HepG2 (cell line): ENCODE results near the gene C10orf53. TPM values are rescaled to one million over a fixed set of nuclear protein-coding genes. Genes with fewer than 3 reads are reported as not detected.

Experiments used
- ATAC-seq: fragments of 200-7000 bp; cut with Tn5 transposase; 3 replicates; pipeline ENCODE4 v1.9.1; 2020; ENCODE audit warnings: mild to moderate bottlenecking, moderate library complexity
- BruUV-seq: library from RNA; stranded (reverse); fragments of 400-500 nt; replicated peaks from 2 replicates; lab custom pipeline; 2021; lab: Mats Ljungman, UMichigan
- CTCF ChIA-PET: fragments of 300-600 bp; formaldehyde crosslinking; extraction: SDS; loops from one replicate; lab custom pipeline; 2021; ENCODE audit warnings: low total read pairs, inconsistent platforms, low intra/inter-chr PET ratio; lab: Yijun Ruan, JAX
- POLR2A ChIA-PET: fragments of 350-600 bp; sonication (Branson Sonifier 250); formaldehyde crosslinking; loops from one replicate; lab custom pipeline; 2020; ENCODE audit warnings: antibody characterized with exemption, inconsistent platforms; lab: Yijun Ruan, JAX
- DNase-seq: peaks from one replicate; pipeline ENCODE4 v3.0.0-alpha.2; 2015; ENCODE audit warnings: low spot score
- FAIRE-seq: peaks from 3 replicates; lab custom pipeline; 2011; peaks lifted over from hg19 to GRCh38; lab: Jason Lieb, UNC
- H2AFZ ChIP-seq: one replicate; pipeline ENCODE4 v1.6.1; 2011; ENCODE audit warnings: low read length, inconsistent platforms
- H3K27ac ChIP-seq: fragments of 300-600 bp; 3 replicates; pipeline ENCODE4 v1.8.0; 2011; ENCODE audit warnings: mixed run types, mild to moderate bottlenecking, mixed read lengths, low read length, inconsistent platforms; ENCODE audit not compliant: insufficient read depth; ENCODE audit errors: extremely low read length
- H3K27me3 ChIP-seq, 2 experiments: fragments of 200-600 bp in 1 of 2; 2 replicates in 1 of 2; 3 replicates in 1 of 2; pipeline versions ENCODE4 v1.6.0 to v1.8.0; 2011; ENCODE audit warnings: low read length in 2 of 2, mild to moderate bottlenecking in 2 of 2, moderate library complexity in 2 of 2, inconsistent platforms in 1 of 2; ENCODE audit not compliant: insufficient read depth in 2 of 2, control insufficient read depth in 1 of 2
- H3K36me3 ChIP-seq, 2 experiments: fragments of 200-600 bp in 1 of 2; replicated peaks in 1 of 2; 2 replicates in 1 of 2; 3 replicates in 1 of 2; pipeline versions ENCODE4 v1.5.1 to v1.8.0; 2011; ENCODE audit warnings: low read length in 2 of 2, inconsistent platforms in 1 of 2; ENCODE audit not compliant: insufficient read depth in 2 of 2, control insufficient read depth in 1 of 2
- H3K4me1 ChIP-seq: 2 replicates; pipeline ENCODE4 v1.5.1; 2012; ENCODE audit warnings: low read length, inconsistent platforms; ENCODE audit not compliant: insufficient read depth
- H3K4me2 ChIP-seq: 2 replicates; pipeline ENCODE4 v1.6.0; 2011; ENCODE audit warnings: low read depth, low read length, inconsistent platforms
- H3K4me3 ChIP-seq, 3 experiments: fragments of 200-600 bp in 1 of 3; sonication (generic), shearing (Covaris generic) in 1 of 3; replicated peaks in 1 of 3; 2 replicates each; pipeline ENCODE4 v1.5.1; 2011 to 2016; ENCODE audit warnings: low read length in 3 of 3, inconsistent platforms in 2 of 3, low read depth in 2 of 3, mild to moderate bottlenecking in 2 of 3, control low read depth in 1 of 3, mixed read lengths in 1 of 3; ENCODE audit not compliant: insufficient read depth in 1 of 3
- H3K79me2 ChIP-seq: one replicate; pipeline ENCODE4 v1.6.1; 2011; ENCODE audit warnings: low read length, inconsistent platforms; ENCODE audit not compliant: insufficient read depth
- H3K9ac ChIP-seq: 2 replicates; pipeline ENCODE4 v1.6.0; 2011; ENCODE audit warnings: mild to moderate bottlenecking, low read depth, low read length, inconsistent platforms; ENCODE audit not compliant: insufficient read depth
- H3K9me3 ChIP-seq: 2 replicates; pipeline ENCODE4 v1.5.1; 2012; ENCODE audit warnings: mild to moderate bottlenecking, low read length
- H4K20me1 ChIP-seq: 2 replicates; pipeline ENCODE4 v1.6.0; 2011; ENCODE audit warnings: inconsistent platforms, mild to moderate bottlenecking, low read length, moderate library complexity; ENCODE audit not compliant: insufficient read depth
- HIVEP1 ChIP-seq: sonication (generic); formaldehyde crosslinking; IDR thresholded peaks from 2 replicates; pipeline ENCODE4 v1.4.0; 2020; ENCODE audit warnings: mild to moderate bottlenecking, missing genetic modification reagents
- HOXA7 ChIP-seq: sonication (generic); formaldehyde crosslinking; IDR thresholded peaks from 2 replicates; pipeline ENCODE4 v1.8.1; 2022; ENCODE audit warnings: mild to moderate bottlenecking, missing genetic modification reagents, moderate library complexity
- MBNL3 ChIP-seq: fragments of 250-450 bp; sonication (Bioruptor Pico); conservative IDR thresholded peaks from 2 replicates; pipeline ENCODE4 v1.8.0; 2022; ENCODE audit warnings: mild to moderate bottlenecking, inconsistent platforms
- ZBTB42 ChIP-seq: sonication (generic); formaldehyde crosslinking; IDR thresholded peaks from 2 replicates; pipeline ENCODE4 v1.5.0; 2020; ENCODE audit warnings: mild to moderate bottlenecking, missing genetic modification reagents
- ZNF20 ChIP-seq: sonication (generic); formaldehyde crosslinking; IDR thresholded peaks from 2 replicates; pipeline ENCODE4 v1.4.0; 2020; ENCODE audit warnings: mild to moderate bottlenecking, moderate library complexity, missing genetic modification reagents
- ZNF24 ChIP-seq: fragments of 450-650 bp; IDR thresholded peaks from 2 replicates; pipeline ENCODE4 v1.6.1; 2017; ENCODE audit warnings: antibody characterized with exemption, mild to moderate bottlenecking
- ZNF567 ChIP-seq: sonication (generic); formaldehyde crosslinking; IDR thresholded peaks from 2 replicates; pipeline ENCODE4 v1.8.1; 2023; ENCODE audit warnings: mild to moderate bottlenecking, missing genetic modification reagents, borderline replicate concordance
- WGBS: methylation state at CpG from one replicate; pipeline ENCODE4 v1.1.6; 2017; ENCODE audit warnings: low lambda C conversion rate; 5-methylcytosine and 5-hydroxymethylcytosine counted together
- in situ Hi-C: cut with HindIII; loops from 2 replicates; pipeline ENCODE4 v1.10.0; 2017; ENCODE audit warnings: low pct_unique_long_range_greater_than_20kb; ENCODE audit not compliant: extremely low pct_ligation_motif_present
- intact Hi-C: fragments of 100-400 bp; cut with micrococcal nuclease; formaldehyde crosslinking; loops from one replicate; pipeline ENCODE4 v1.10.0; 2022; ENCODE audit not compliant: unreplicated experiment
- polyA plus RNA-seq, 8 experiments: library from polyadenylated mRNA; depleted of rRNA in 3 of 8; stranded (reverse) in 7 of 8; unstranded in 1 of 8; fragments of >200 nt; fragmentation: Illumina TruSeq in 4 of 8; extraction: Trizol in 4 of 8; gene quantifications; 2 replicates each; pipeline versions ENCODE4 v1.2.1 to v1.2.3, GENCODE V29; 2011 to 2016; ENCODE audit warnings: low read depth in 4 of 8, missing spikeins in 1 of 8, mixed read lengths in 1 of 8; ENCODE audit not compliant: insufficient read depth in 1 of 8
- total RNA-seq, 5 experiments: library from RNA; depleted of rRNA; stranded (reverse); fragments of >200 nt; fragmentation: Illumina TruSeq; extraction: Trizol; gene quantifications; 2 replicates each; pipeline ENCODE4 v1.2.3, GENCODE V29; 2016; ENCODE audit warnings: low read depth in 1 of 5
- TF ChIP-seq, protein P1 (sequence below): sonication (generic); formaldehyde crosslinking; IDR thresholded peaks from 2 replicates; pipeline ENCODE4 v1.5.0; 2020; ENCODE audit warnings: mild to moderate bottlenecking, missing genetic modification reagents

C10orf53 gene
- total and polyA plus RNA-seq, 2 of the 13 experiments (the other 11 are each of a cell fraction or from before 2014, with no cell fraction given) = not detected

DNA sequence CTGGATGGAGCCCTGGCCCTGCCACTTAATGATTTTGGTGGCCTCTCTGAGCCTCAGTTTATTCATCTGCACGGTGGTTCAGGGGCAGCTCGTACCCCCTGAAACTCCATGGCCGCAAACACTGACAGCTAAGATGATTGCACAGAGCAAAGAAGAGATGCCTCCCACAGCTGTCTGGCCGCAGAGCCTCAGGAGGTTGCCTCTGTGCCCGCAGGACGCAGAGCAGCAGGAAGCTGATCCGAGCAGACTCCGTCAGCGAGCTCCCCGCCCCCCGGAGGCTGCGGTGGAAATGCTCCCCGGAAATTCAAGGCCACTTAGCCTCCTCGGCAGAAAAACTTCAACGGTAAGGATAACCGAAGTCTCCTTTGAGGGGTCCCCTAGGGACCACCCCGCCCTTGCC is 30.2 kb upstream of the C10orf53 start:
- H3K36me3 ChIP-seq = no peaks in the 10 kb centered on the region
- no peak overlapping the region for H3K4me3 ChIP-seq
- ChIA-PET POLR2A (no interaction called here), CTCF (no interaction called here)
- no peak for DNase-seq
- no peaks in the 10 kb centered on the region for H3K9me3 ChIP-seq
- H3K4me2 ChIP-seq = no peak overlapping the region
- H3K27ac ChIP-seq = no peak overlapping the region
- in situ Hi-C loops = no loop called here
- TF ChIP-seq, protein P1, sequence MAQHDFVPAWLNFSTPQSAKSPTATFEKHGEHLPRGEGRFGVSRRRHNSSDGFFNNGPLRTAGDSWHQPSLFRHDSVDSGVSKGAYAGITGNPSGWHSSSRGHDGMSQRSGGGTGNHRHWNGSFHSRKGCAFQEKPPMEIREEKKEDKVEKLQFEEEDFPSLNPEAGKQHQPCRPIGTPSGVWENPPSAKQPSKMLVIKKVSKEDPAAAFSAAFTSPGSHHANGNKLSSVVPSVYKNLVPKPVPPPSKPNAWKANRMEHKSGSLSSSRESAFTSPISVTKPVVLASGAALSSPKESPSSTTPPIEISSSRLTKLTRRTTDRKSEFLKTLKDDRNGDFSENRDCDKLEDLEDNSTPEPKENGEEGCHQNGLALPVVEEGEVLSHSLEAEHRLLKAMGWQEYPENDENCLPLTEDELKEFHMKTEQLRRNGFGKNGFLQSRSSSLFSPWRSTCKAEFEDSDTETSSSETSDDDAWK = no peak
- no peak for TF ChIP-seq ZNF20 (CRISPR knock-in tag)
- H3K27me3 ChIP-seq = peaks cover 2 to 32% of the 10 kb centered on the region in 2 experiments; a peak in 4 of 5 replicates
- no peak overlapping the region for H2AFZ ChIP-seq
- no peaks in the 10 kb centered on the region for H4K20me1 ChIP-seq
- H3K79me2 ChIP-seq = no peaks in the 10 kb centered on the region
- H3K9ac ChIP-seq = no peak overlapping the region
- peaks cover 13% of the 10 kb centered on the region for H3K4me1 ChIP-seq
- BruUV-seq = no TSS peak
- WGBS = 25% methylated on average over 4 of the region's 17 CpGs
- no peak for FAIRE-seq
- intact Hi-C loops = no loop called here
- no peak for ATAC-seq

DNA sequence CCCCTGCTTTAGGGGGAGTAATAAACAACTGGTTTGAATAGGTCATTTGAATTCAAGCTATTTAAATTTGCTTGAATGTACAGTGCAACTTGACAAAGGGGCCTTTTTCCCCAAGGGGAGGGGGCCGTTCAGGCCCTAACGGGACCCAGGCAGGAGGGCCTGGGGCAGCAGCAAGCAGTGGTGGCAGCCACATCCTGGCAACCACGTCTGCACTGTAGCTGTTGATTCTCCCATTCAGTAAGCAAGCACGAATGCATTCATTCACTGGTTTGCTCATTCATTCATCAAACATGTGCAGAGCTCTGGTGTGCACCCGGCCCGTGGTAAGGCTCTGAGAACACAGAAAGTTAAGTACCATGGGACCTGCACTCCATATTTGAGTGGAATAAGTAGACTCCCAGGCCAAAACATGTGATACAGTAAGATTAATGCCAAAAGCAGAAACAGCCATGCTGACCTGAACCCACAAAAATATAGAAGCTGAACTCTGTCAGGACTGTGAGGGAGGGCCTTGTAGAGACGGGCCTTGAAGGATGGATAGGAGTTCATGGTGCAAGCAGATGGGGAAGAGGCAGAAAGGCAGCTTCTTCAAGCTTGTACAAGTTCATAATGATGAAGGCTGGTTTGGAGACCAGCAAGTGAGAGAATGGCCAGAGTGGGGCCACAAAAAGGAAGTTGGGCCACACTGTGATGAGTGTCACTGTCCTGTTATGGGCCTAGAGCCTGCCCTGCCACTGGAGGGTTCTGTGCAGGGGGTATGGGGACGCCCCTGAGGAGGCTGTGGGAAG is 29.3 kb upstream of the C10orf53 start:
- DNase-seq (no peak), ATAC-seq (no peak), FAIRE-seq (no peak)
- H2AFZ ChIP-seq = no peak overlapping the region
- no peaks in the 10 kb centered on the region for H3K79me2 ChIP-seq
- POLR2A ChIA-PET = no interaction called here
- no peak overlapping the region for H3K4me2 ChIP-seq
- H3K4me3 ChIP-seq = no peak overlapping the region
- H3K27ac ChIP-seq = no peak overlapping the region
- CTCF ChIA-PET = no interaction called here
- in situ Hi-C loops = no loop called here
- H3K4me1 ChIP-seq = peaks cover 13% of the 10 kb centered on the region
- intact Hi-C loops = no loop called here
- TF ChIP-seq MBNL3 (CRISPR knock-in tag) = no peak
- no peak for TF ChIP-seq ZNF567
- TF ChIP-seq ZBTB42 (CRISPR knock-in tag) = no peak
- no peak for TF ChIP-seq HOXA7
- no peak for TF ChIP-seq HIVEP1 (CRISPR knock-in tag)
- no peak for TF ChIP-seq ZNF24
- BruUV-seq = no TSS peak
- H4K20me1 ChIP-seq = no peaks in the 10 kb centered on the region
- WGBS = 7% methylated on average over 7 of the region's 8 CpGs
- no peaks in the 10 kb centered on the region for H3K36me3 ChIP-seq
- no peaks in the 10 kb centered on the region for H3K9me3 ChIP-seq
- no peak overlapping the region for H3K9ac ChIP-seq
- H3K27me3 ChIP-seq = peaks cover 2 to 32% of the 10 kb centered on the region in 2 experiments; a peak in 4 of 5 replicates
